ENCODE measurements around the gene TCF7L1.
"Not testable (repeated sequence)": the region's sequence is repeated elsewhere in the genome, so short reads cannot be mapped to it uniquely, and the experiment has no call there.

Gene TCF7L1

DNA sequence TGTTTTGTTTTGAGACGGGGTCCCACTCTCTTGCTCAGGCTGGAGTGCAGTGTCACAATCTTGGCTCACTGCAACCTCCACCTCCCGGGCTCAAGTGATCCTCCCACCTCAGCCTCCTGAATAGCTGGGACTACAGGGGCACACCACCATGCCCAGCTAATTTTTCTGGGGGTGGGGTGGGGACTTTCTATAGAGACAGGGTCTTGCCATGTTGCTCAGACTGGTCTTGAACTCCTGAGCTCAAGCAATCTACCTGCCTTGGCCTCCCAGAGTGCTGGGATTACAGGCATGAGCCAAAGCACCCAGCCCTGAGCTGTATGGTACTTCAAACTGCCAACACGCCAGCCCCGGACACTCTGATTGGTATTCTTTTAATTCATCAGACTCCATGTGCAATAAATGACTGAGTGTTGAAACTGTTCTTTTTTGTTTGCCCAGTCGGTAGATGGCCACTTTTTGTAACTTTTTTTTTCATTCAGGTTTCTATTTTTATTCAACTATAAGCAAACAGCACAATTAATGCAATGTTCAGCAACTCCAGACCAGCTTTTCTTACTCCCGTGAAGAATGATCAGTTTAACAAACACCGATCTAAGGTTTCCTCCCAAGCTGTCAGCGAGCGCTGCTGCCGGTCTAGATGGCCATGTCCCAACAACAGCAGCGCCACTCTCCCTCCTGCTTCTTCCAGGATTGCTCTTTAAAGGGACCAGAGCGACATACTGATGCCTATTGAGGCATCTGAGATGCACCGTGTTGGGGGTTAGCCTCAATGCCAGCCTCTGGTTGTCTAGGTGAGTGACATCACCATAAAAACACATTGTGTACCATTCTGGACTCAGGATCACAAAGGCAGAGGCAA lies 207.1 kb downstream of the TCF7L1 start:
- H3K4me3 ChIP-seq (ENCODE audit: low read length), result no peak overlapping the region
- TF ChIP-seq, protein P1, sequence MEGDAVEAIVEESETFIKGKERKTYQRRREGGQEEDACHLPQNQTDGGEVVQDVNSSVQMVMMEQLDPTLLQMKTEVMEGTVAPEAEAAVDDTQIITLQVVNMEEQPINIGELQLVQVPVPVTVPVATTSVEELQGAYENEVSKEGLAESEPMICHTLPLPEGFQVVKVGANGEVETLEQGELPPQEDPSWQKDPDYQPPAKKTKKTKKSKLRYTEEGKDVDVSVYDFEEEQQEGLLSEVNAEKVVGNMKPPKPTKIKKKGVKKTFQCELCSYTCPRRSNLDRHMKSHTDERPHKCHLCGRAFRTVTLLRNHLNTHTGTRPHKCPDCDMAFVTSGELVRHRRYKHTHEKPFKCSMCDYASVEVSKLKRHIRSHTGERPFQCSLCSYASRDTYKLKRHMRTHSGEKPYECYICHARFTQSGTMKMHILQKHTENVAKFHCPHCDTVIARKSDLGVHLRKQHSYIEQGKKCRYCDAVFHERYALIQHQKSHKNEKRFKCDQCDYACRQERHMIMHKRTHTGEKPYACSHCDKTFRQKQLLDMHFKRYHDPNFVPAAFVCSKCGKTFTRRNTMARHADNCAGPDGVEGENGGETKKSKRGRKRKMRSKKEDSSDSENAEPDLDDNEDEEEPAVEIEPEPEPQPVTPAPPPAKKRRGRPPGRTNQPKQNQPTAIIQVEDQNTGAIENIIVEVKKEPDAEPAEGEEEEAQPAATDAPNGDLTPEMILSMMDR (conservative IDR thresholded peaks at IDR 0.05; ENCODE audit: low read depth, low read length), result no peak
- DNase-seq (ENCODE audit: low read depth), result no peak

DNA sequence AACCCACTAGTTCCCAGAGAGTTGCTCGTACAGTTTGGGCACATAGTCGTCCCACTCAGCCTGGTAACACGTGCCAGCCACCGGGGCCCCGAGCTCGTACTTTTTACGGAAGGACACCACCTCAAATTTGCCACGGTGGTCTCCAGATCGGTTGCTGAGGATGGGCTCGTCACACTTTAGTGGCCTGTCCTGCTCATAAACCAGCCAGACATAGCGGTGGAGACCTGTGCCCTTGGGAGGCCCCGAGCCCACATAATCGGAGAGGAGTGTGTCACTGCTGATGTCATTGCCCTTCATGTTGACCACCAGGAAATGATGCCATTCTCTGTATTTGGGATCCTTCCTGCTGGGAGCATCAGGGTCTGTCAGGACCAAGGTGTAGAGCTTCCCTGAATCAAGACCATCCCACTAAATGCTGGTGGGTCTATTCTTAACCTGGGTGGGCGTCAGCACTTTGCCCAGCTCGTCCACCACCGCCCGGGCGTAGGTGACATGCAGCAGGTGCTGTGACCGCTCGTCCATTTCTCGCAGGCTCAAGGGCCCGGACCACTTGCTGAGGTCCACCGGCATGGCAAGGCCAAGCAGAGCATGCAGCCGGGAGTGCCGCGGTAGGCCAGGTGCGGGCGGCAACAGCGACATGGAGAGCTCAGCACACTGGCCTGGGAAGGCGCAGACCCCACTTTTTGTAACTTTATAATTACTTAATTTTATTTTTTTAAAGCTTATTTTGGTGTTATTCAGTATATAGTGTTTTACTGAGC lies 208.3 kb downstream of the TCF7L1 start:
- no peak for DNase-seq (ENCODE audit: low read depth)
- TF ChIP-seq, protein P1 (conservative IDR thresholded peaks at IDR 0.05; ENCODE audit: low read depth, low read length), result no peak
- no peak overlapping the region for H3K4me3 ChIP-seq (ENCODE audit: low read length)

DNA sequence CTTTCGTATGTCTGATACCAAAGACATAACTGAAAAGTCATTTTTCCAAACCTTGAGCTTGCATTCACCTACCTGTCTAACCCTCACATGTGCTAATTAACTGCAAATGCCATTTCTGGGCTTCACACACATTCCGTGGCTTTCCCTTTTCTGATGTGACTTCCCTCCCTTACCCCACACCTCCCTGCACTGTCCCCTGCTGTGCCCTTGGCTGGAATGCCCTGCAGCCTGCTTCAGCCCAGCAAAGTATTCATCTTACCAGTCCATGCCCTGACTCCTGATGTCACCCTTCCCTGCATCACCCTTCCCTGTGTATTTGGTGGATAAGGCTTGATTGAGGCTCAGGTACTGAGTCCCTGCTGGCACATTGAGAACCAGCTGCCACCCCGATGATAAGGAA lies 209.0 kb downstream of the TCF7L1 start:
- TF ChIP-seq, protein P1 (conservative IDR thresholded peaks at IDR 0.05; ENCODE audit: low read depth, low read length), result no peak
- DNase-seq (ENCODE audit: low read depth), result no peak
- H3K4me3 ChIP-seq (ENCODE audit: low read length), result no peak overlapping the region

DNA sequence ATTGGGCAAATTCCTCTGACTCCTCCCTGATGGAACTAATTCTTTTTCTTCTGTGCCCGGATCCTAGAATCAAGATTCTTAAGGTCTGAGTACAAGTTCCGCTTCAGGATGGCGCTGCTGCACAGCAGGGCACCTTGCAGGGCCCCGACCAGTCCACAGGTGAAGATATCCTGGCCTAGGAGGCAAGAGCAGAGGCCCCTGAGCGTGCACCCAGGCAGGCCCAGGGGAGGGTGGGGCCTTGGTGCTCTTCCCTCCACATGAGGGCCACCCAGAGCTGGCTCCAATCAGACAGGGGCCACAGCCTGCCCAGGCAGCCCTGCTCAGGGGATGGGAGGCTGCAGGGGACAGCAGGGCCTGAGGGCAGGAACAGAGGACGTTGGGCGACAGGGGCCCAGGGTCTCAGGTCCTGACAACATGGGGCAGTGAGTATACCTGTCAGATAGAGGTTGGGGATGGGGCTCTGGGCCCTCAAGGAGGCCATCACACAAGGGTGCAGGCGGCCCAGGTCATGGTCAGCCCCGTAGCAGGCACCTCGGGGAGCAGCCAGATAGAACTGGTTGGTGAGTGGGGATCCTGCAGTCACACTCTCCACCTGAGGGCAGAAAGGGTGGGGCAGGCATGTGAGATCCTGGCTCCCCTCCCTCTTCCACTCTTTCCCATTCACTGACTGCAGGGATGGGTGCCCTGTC lies 210.2 kb downstream of the TCF7L1 start:
- not testable (repeated sequence) for H3K4me3 ChIP-seq (ENCODE audit: low read length); DNase-seq (ENCODE audit: low read depth)

DNA sequence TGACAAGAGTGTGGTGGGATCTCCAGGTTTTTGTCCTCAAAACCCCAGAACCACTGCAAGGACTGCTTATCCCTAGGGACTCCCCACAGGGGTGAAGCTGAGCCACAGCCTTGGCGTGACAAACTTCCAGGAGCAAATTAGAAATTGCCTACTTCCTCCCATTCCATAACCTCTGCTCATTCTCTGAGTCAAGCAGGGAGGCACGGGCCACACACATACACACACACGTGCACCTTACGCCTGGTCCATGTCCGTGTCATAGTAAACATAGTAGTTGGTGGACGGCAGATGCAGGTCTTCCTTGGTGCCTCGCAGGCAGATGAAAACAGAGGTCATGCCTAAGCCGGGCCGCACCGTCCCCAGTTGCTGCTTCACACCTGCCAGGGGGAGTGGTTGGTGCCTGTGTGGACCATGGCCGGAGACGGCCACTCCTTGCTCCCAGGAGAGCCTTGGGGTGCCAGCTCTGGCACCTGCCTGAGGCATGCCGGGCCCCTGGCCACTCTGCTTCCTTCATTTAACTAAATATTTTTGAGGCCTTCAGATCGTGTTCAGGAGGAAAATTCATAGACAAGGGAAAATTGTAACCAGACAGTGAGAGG lies 211.3 kb downstream of the TCF7L1 start:
- no peak overlapping the region for H3K4me3 ChIP-seq (ENCODE audit: low read length)
- TF ChIP-seq, protein P1 (conservative IDR thresholded peaks at IDR 0.05; ENCODE audit: low read depth, low read length), result no peak
- DNase-seq (ENCODE audit: low read depth), result no peak

DNA sequence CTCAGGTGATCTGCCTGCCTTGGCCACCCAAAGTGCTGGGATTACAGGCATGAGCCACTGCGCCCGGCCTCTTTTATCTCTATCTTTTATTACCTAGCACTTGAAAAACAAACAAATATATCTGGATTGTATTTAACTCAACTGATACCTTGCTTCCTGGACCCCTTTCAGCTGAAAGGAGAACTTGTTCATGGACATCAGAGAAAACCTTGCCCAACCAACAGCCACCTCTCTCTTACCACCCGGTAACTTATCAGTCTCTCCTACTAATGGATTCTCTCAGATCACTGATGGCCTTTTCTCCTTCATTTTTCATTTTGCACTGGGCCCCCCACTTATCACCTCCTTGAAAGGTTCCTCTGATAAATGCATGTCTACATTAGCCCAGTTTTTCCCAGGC lies 214.4 kb downstream of the TCF7L1 start:
- TF ChIP-seq, protein P1 (conservative IDR thresholded peaks at IDR 0.05; ENCODE audit: low read depth, low read length), result no peak
- DNase-seq (ENCODE audit: low read depth), result no peak
- no peak overlapping the region for H3K4me3 ChIP-seq (ENCODE audit: low read length)

DNA sequence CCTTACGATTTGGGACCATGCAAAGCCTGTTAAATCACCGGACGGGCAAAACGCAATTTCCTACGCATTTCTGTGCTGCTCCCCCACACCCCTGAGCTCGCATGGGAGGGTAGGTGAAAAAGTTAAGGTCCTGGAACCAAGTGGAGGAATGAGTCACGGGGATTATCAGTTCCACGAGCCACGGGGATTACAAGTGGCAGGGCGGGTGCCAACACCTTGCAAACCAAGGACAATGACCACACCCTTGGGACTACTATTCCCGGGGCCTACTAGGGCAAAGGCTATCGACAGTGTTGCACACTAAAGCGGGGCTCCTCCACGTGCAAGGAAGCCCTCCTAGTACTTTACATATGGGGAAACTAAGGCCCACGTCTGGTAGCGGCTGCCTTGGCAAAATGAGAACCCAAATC lies 220.7 kb downstream of the TCF7L1 start:
- TF ChIP-seq, protein P1 (conservative IDR thresholded peaks at IDR 0.05; ENCODE audit: low read depth, low read length), result no peak
- H3K4me3 ChIP-seq (ENCODE audit: low read length), result peak overlapping the region; percentile 98
- peak; percentile 45 for DNase-seq (ENCODE audit: low read depth)

Measured in retinal pigment epithelial cell (primary cell).